Endodermal cell (in vitro differentiated cells): ENCODE results near the gene PAEP. TPM values are rescaled to one million over a fixed set of nuclear protein-coding genes. Genes with fewer than 3 reads are reported as not detected.

Experiments used
- DNase-seq: peaks from one replicate; pipeline ENCODE4 v3.0.0-alpha.2; 2017
- H3K27ac ChIP-seq: 2 replicates; pipeline ENCODE4 v1.5.1; 2013; ENCODE audit warnings: mild to moderate bottlenecking, low read depth, low read length, moderate library complexity
- H3K27me3 ChIP-seq: 2 replicates; pipeline ENCODE4 v1.6.1; 2013; ENCODE audit warnings: mild to moderate bottlenecking, low read length, moderate library complexity; ENCODE audit not compliant: insufficient read depth, control insufficient read depth, poor library complexity, severe bottlenecking
- H3K36me3 ChIP-seq: 2 replicates; pipeline ENCODE4 v1.7.0; 2013; ENCODE audit warnings: mild to moderate bottlenecking, low read length, moderate library complexity; ENCODE audit not compliant: control insufficient read depth, insufficient read depth
- H3K4me1 ChIP-seq: one replicate; pipeline ENCODE4 v1.7.0; 2013; ENCODE audit warnings: low read length; ENCODE audit not compliant: control insufficient read depth, insufficient read depth
- H3K4me3 ChIP-seq: 2 replicates; pipeline ENCODE4 v1.5.1; 2013; ENCODE audit warnings: mild to moderate bottlenecking, low read length, moderate library complexity
- H3K9ac ChIP-seq: 2 replicates; pipeline ENCODE4 v1.6.1; 2013; ENCODE audit warnings: mild to moderate bottlenecking, low read length, moderate library complexity; ENCODE audit not compliant: poor library complexity, severe bottlenecking; ENCODE audit errors: extremely low read depth
- H3K9me3 ChIP-seq: 2 replicates; pipeline ENCODE4 v1.6.1; 2013; ENCODE audit warnings: mild to moderate bottlenecking, low read length, moderate library complexity; ENCODE audit not compliant: control insufficient read depth
- H3K27ac Mint-ChIP-seq: 2 replicates; pipeline ENCODE4 v1.8.0; 2020; ENCODE audit warnings: mixed read lengths
- H3K27me3 Mint-ChIP-seq: 2 replicates; pipeline ENCODE4 v1.8.0; 2021; ENCODE audit warnings: mild to moderate bottlenecking, mixed read lengths; ENCODE audit not compliant: insufficient read depth
- H3K36me3 Mint-ChIP-seq: 2 replicates; pipeline ENCODE4 v1.8.0; 2020; ENCODE audit warnings: low read depth, mixed read lengths
- H3K4me1 Mint-ChIP-seq: 2 replicates; pipeline ENCODE4 v1.8.0; 2020; ENCODE audit warnings: mixed read lengths
- H3K4me3 Mint-ChIP-seq: 2 replicates; pipeline ENCODE4 v1.8.0; 2020; ENCODE audit warnings: mild to moderate bottlenecking, moderate library complexity, mixed read lengths
- H3K9me3 Mint-ChIP-seq: 2 replicates; pipeline ENCODE4 v1.8.0; 2020; ENCODE audit warnings: mild to moderate bottlenecking, mixed read lengths
- CTCF ChIP-seq: fragments of 200-600 bp; sonication (generic); conservative IDR thresholded peaks from 2 replicates; pipeline ENCODE4 v1.5.0; 2021; ENCODE audit warnings: antibody characterized with exemption, mild to moderate bottlenecking
- WGBS, 2 experiments: methylation state at CpG; one replicate each; pipeline versions ENCODE4 v1.1.5 to v1.1.7; 2013; ENCODE audit warnings: missing lambda C conversion rate in 2 of 2, mixed read lengths in 1 of 2; ENCODE audit not compliant: insufficient coverage in 1 of 2, insufficient read length in 1 of 2; 5-methylcytosine and 5-hydroxymethylcytosine counted together
- total RNA-seq, 2 donors: library from RNA; stranded (reverse); fragmentation: NEBNext Ultra II Directional in 1 of 2; extraction: Animal tissue kit (Norgen Biotek cat#: 25700) in 1 of 2; gene quantifications; 2 replicates in 1 of 2; 3 replicates in 1 of 2; pipeline ENCODE4 v1.2.1, GENCODE V29; 2021

PAEP gene
- total RNA-seq, 2 donors from 2014 or later: not detected

- Mint-ChIP-seq H3K36me3 (no peaks in the 10 kb centered on the region), H3K27me3 (peaks cover 3% of the 10 kb centered on the region), H3K4me1 (no peaks in the 10 kb centered on the region), H3K27ac (no peak overlapping the region), H3K9me3 (peaks cover 10% of the 10 kb centered on the region), H3K4me3 (no peak overlapping the region)
- no peaks in the 10 kb centered on the region for H3K9me3 ChIP-seq
- H3K27me3 ChIP-seq: no peaks in the 10 kb centered on the region
- H3K9ac ChIP-seq: no peak overlapping the region
- WGBS, 2 experiments: 91 to 92% methylated on average over 14 to 17 of the region's 18 CpGs
- H3K36me3 ChIP-seq: no peaks in the 10 kb centered on the region
- H3K27ac ChIP-seq: no peak overlapping the region
- H3K4me3 ChIP-seq: no peak overlapping the region
- DNase-seq: no peak
- H3K4me1 ChIP-seq: no peaks in the 10 kb centered on the region
- TF ChIP-seq CTCF: no peak
These were observed 20.3 kb downstream of the PAEP start for GRCh38 chr9:135581636-135582426.

GRCh38 chr9:135582541-135582940 is 21.0 kb downstream of the PAEP start:
- no peak overlapping the region for H3K27ac ChIP-seq
- Mint-ChIP-seq H3K4me3 (no peak overlapping the region), H3K36me3 (no peaks in the 10 kb centered on the region), H3K4me1 (no peaks in the 10 kb centered on the region), H3K27me3 (peaks cover 3% of the 10 kb centered on the region), H3K9me3 (peaks cover 10% of the 10 kb centered on the region), H3K27ac (no peak overlapping the region)
- H3K27me3 ChIP-seq: no peaks in the 10 kb centered on the region
- no peaks in the 10 kb centered on the region for H3K4me1 ChIP-seq
- H3K4me3 ChIP-seq: no peak overlapping the region
- no peaks in the 10 kb centered on the region for H3K9me3 ChIP-seq
- H3K36me3 ChIP-seq: no peaks in the 10 kb centered on the region
- 91 to 94% methylated on average over 13 to 14 of the region's 14 CpGs for WGBS, 2 experiments
- no peak overlapping the region for H3K9ac ChIP-seq
- TF ChIP-seq CTCF: no peak
- no peak for DNase-seq

GRCh38 chr9:135582966-135583687 is 21.6 kb downstream of the PAEP start:
- H3K4me3 ChIP-seq: no peak overlapping the region
- H3K27me3 Mint-ChIP-seq: peaks cover 3% of the 10 kb centered on the region
- no peak for TF ChIP-seq CTCF
- no peaks in the 10 kb centered on the region for H3K36me3 Mint-ChIP-seq
- no peak for DNase-seq
- H3K9ac ChIP-seq: no peak overlapping the region
- no peak overlapping the region for H3K4me3 Mint-ChIP-seq
- peaks cover 10% of the 10 kb centered on the region for H3K9me3 Mint-ChIP-seq
- H3K27me3 ChIP-seq: no peaks in the 10 kb centered on the region
- WGBS, 2 experiments: 90 to 91% methylated on average over 13 to 19 of the region's 19 CpGs
- H3K9me3 ChIP-seq: no peaks in the 10 kb centered on the region
- no peaks in the 10 kb centered on the region for H3K4me1 ChIP-seq
- no peak overlapping the region for H3K27ac ChIP-seq
- no peaks in the 10 kb centered on the region for H3K36me3 ChIP-seq
- no peaks in the 10 kb centered on the region for H3K4me1 Mint-ChIP-seq
- H3K27ac Mint-ChIP-seq: no peak overlapping the region
